Stimulated activated CD8-positive, alpha-beta memory T cell treated with anti-CD3 and anti-CD28 coated beads, Interleukin-15, amount 100 ng/mL, for 24 hours (primary cell): Measurements from ENCODE around the gene UFL1.
"Not testable (repeated sequence)": the region's sequence is repeated elsewhere in the genome, so short reads cannot be mapped to it uniquely, and the experiment has no call there.

Experiments used
- DNase-seq: peaks from one replicate; pipeline ENCODE4 v3.0.0-alpha.2; 2020; ENCODE audit warnings: low read depth

UFL1 gene

DNA sequence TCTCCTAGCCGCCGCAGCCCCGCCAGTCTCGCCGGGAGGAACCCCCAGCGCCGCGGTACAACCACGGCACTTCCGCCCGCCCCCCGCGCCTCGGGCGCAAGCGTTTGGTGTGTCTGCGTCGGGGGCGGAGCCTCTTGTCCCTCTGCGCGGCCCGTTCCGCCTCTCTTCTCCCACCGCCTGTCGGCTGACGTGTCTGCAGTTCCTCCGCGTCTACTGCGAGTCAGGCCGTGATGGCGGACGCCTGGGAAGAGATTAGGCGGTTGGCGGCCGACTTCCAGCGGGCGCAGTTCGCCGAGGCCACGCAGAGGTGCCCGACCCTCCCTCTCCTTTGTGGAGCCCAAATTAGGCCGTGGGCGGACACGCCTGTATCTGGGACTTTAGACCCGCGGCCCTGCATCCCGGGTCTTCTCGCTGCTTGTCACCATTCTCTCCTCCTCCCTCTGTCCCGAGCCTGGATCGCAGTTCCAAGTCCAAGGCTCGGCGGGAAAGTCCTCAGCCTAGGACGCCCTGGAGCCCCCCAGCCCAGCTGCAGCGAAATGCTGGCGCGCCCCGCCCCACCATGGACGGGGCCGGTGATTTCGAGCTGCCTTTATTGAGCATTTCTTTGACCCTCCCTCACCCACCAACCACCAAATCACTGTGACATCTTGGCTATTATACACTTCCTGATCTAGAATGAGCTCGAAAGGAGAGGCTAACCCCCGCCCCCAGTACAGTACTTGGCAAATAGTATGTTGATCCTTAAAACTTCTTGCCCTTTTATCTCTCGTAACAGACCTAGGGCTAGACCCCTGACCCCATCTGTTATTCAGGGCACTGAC, at the start of gene UFL1:
Gene UFL1 (plus strand): TSS at position 163 of the 821 bp plus-strand sequence. CDS start 68 bp downstream, at position 231.
- DNase-seq = peak; percentile 89

DNA sequence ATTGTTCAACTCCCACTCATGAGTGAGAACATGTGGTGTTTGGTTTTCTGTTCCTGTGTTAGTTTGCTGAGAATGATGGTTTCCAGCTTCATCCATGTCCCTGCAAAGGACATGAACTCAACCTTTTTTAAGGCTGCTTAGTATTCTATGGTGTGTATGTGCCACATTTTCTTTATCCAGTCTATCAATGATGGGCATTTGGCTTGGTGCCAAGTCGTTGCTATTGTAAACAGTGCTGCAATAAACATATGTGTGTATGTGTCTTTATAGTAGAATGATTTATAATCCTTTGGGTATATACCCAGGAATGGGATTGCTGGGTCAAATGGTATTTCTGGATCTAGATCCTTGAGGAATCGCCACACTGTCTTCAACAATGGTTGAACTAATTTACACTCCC, 49.3 kb upstream of the UFL1 start:
- not testable (repeated sequence) for DNase-seq

- no peak for DNase-seq
Observed at GRCh38 chr6:96478695-96479094, 42.9 kb upstream of the UFL1 start.

DNA sequence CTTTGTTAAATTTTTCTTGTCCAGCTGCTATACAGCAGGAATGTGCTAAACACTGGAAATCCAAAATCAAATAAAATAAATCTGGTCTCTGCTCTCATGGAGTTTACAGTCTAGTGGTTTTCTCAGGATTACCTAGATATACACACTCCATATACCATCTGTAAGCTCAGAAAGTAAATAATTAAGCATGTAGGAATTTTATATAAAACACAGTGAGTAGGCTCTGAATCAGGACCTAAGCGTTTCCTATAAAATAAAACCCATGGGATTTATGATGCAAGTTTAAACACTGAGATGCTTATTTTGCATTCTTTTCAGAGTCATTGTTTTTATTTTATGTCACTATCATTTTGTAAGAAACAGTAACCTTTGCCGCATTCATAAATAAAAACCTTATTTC, 29.7 kb upstream of the UFL1 start:
- no peak for DNase-seq

- DNase-seq = no peak
Observed at GRCh38 chr6:96499781-96500180, 21.8 kb upstream of the UFL1 start.

DNA sequence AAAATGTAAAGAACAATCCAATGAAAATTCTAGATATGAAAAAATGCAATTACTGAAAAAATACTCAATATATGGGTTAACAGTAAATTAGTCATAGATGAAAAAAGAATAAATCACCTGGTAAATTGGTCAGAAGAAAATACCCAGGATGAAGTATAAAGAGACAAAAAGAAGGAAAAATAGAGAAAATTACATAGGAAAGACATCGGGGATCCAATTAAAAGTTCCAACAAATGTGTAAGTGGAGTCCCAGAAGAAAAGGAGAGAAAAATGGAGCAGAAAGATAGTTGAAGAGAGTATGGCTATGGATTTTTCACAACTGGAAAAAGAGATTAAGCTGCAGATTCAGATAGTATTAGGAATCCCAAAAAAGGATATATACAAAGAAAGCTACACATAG, 18.7 kb upstream of the UFL1 start:
- no peak for DNase-seq

- DNase-seq = no peak
Observed at GRCh38 chr6:96505363-96505762, 16.2 kb upstream of the UFL1 start.

GRCh38 chr6:96509281-96509680, 12.3 kb upstream of the UFL1 start:
- DNase-seq = no peak

DNA sequence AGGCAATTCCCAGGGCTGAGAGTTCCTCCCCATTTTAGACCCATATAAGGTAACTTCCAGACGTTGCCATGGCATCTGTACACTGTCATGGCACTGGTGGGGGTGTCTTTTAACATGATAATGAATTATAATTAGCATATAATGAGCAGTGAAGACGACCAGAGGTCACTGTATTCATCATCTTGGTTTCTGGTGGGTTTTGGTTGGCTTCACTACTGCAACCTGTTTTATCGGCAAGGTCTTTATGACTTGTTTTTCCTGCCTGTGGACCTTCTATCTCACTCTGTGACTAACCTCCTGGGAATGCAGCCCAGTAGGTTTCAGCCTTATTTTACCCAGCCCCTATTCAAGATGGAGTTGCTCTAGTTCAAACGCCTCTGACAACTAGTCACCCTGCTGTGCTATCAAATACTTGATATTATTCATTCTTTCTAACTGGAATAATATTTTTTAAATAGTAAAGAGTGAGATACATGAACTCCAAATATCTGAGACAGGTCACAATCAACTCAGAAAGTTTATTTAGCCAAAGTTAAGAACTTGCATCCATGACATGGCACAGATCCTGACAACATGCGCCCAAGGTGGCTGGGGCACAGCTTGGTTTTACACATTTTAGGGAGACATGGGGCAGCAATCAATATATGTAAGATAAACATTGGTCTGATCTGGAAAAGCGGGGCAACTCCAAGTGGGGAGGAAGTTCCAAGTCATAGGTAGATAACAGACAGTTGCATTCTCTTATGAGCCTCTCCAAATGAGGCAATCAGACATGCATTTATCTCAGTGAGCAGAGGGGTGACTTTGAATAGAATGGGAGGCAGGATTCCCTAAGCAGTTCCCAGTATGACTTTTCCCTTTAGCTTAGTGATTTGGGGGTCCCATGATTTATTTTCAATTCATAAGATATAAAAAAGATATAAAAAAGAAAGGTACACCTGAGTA, 1.2 kb upstream of the UFL1 start:
- no peak for DNase-seq

- no peak for DNase-seq
Observed at GRCh38 chr6:96521306-96521643, 331 bp upstream of the UFL1 start.

GRCh38 chr6:96522465-96523009, 931 bp downstream of the UFL1 start:
- DNase-seq = no peak

GRCh38 chr6:96528193-96528592, 6.6 kb downstream of the UFL1 start:
- no peak for DNase-seq

- no peak for DNase-seq
Observed at GRCh38 chr6:96532399-96532798, 10.8 kb downstream of the UFL1 start.

- no peak for DNase-seq
Observed at GRCh38 chr6:96537726-96538125, 16.1 kb downstream of the UFL1 start.

GRCh38 chr6:96542702-96543101, 21.1 kb downstream of the UFL1 start:
- no peak for DNase-seq

- DNase-seq = no peak
Observed at GRCh38 chr6:96545882-96546281, 24.3 kb downstream of the UFL1 start.

DNA sequence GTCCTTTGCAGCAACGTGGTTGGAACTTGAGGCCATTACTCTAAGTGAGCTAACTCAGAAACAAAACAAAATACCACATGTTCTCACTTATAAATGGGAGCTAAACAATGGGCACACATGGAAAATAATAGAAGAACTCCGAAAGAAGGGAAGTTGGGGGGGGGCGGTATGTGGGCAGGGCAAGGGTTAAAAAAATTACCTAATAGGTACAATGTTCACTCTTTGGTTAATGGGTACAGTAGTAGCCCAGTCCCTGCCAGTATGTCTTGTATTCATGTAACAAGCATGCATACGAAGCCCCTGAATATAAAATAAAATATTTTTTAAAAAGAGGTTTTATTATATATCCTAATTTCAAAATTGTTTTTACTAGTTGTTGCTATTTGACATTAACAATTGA, 26.0 kb downstream of the UFL1 start:
- DNase-seq = no peak

DNA sequence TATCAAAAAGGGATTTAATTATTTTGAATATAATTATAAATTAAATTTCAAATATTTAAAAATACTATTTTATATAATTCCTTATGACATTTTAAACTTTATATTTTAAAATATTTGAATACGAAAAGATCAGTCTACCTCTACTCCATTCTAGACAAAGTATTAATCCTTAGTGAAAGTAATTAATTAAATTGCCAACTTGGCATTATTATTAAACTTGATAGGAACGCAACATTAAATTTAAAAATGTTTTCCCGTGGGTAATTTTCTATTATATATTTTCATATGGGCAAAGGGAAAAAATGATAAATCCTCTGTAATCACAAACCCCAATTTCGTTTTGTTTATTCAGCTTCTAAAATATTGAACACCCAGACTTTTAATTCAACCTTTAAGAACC, 33.0 kb downstream of the UFL1 start:
- no peak for DNase-seq

DNA sequence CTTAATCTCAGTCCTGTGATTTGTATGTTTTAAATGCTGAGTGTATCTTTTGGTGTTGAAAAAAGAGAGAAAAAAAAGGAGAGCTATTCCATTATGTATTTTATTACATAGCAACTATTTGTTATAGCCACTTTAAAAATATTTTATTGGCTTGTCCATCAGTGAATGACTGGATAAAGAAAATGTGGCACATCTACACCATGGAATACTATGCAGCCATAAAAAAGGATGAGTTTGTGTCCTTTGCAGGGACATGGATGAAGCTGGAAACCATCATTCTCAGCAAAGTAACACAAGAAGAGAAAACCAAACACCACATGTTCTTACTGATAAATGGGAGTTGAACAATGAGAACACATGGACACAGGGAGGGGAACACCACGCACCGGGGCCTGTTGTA, 38.1 kb downstream of the UFL1 start:
- not testable (repeated sequence) for DNase-seq

GRCh38 chr6:96562886-96563285, 41.3 kb downstream of the UFL1 start, which contains the start of gene FHL5:
FHL5 (plus strand) TSS chr6:96563128; CDS start chr6:96603614, 40,486 bp downstream.
- no peak for DNase-seq

GRCh38 chr6:96563853-96564252, 42.2 kb downstream of the UFL1 start:
- no peak for DNase-seq

- no peak for DNase-seq
Observed at GRCh38 chr6:96570053-96570452, 48.4 kb downstream of the UFL1 start.

- no peak for DNase-seq
Observed at GRCh38 chr6:96571551-96571950, 49.9 kb downstream of the UFL1 start.
